Large intestine (tissue), 3 donors: ENCODE data around the gene PPP1R15B. TPM values are rescaled to one million over a fixed set of nuclear protein-coding genes. Genes with fewer than 3 reads are reported as not detected.

Experiments
- DNase-seq, 2 donors: peaks; one replicate each; pipeline versions ENCODE4 v3.0.0 to v3.0.0-alpha.2; 2013
- H3K27ac ChIP-seq: one replicate; pipeline ENCODE4 v1.5.1; 2013; ENCODE audit warnings: low read length
- H3K27me3 ChIP-seq: 2 replicates; pipeline ENCODE4 v1.6.1; 2013; ENCODE audit warnings: low read length; ENCODE audit not compliant: control insufficient read depth, insufficient read depth
- H3K36me3 ChIP-seq: 2 replicates; pipeline ENCODE4 v1.6.1; 2013; ENCODE audit warnings: low read length; ENCODE audit not compliant: control insufficient read depth, insufficient read depth
- H3K4me1 ChIP-seq: one replicate; pipeline ENCODE4 v1.6.1; 2013; ENCODE audit warnings: low read length; ENCODE audit not compliant: control insufficient read depth, insufficient read depth
- H3K4me3 ChIP-seq: one replicate; pipeline ENCODE4 v1.5.1; 2013; ENCODE audit warnings: low read length
- H3K9me3 ChIP-seq: one replicate; pipeline ENCODE4 v1.6.1; 2013; ENCODE audit warnings: mild to moderate bottlenecking, low read depth, low read length, moderate library complexity; ENCODE audit not compliant: control insufficient read depth
- WGBS: methylation state at CpG from one replicate; pipeline ENCODE4 v1.1.5; 2013; ENCODE audit warnings: low lambda C conversion rate; ENCODE audit not compliant: insufficient coverage; 5-methylcytosine and 5-hydroxymethylcytosine counted together
- polyA plus RNA-seq: library from polyadenylated mRNA; unstranded; fragments of 120-200 nt; gene quantifications from one replicate; pipeline ENCODE4 v1.2.1, GENCODE V29; 2013

The PPP1R15B gene
- polyA plus RNA-seq, 1 donor: 46.4 TPM

DNA sequence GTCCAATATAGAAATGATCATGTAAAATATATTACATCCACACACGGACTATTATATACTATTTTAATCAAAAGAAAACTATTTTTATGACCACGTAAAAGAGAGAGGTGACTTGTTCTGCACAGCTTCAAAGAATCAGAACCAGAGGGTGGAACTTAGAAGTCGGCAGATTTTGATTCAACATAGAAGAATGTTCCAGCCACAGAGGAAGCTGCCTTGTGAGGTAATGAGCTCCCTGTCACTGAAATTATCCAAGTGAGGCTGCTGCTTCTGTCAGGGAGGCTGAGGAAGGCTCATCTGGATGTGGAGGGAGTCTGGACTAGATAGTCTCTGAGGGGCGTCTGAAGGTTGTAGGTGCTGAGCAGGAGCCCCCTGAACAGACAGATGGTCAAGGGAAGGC is 54.6 kb downstream of the PPP1R15B start:
- Histone ChIP-seq H3K4me1 (peaks cover 25% of the 10 kb centered on the region), H3K4me3 (no peak overlapping the region), H3K27ac (no peak overlapping the region), H3K36me3 (no peaks in the 10 kb centered on the region), H3K9me3 (no peaks in the 10 kb centered on the region), H3K27me3 (no peaks in the 10 kb centered on the region)
- DNase-seq: no peak
- 100% methylated on average over 1 of the region's 4 CpGs for WGBS

DNA sequence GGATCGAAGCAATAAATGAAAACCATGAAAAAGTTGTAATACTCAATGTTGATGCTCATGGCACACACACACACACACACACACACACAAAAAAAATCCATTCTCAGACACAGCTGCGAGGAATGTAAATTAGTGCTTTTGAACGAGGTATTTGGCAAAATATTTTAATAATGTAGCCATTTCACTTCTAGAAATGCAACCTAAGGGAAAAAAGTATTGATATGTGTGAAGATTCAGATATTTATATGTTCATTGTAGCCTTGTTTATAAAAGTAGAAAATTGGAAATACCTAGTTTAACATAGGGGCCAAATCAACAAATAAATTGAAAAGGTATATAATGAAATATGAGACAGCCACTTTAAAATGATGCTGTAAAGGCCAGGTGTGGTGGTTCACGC is 55.7 kb downstream of the PPP1R15B start:
- Histone ChIP-seq H3K27ac (no peak overlapping the region), H3K4me1 (peaks cover 23% of the 10 kb centered on the region), H3K4me3 (no peak overlapping the region), H3K27me3 (no peaks in the 10 kb centered on the region), H3K9me3 (no peaks in the 10 kb centered on the region), H3K36me3 (no peaks in the 10 kb centered on the region)
- DNase-seq: no peak
- WGBS: no CpG with 5 or more reads among the region's 4 CpGs

DNA sequence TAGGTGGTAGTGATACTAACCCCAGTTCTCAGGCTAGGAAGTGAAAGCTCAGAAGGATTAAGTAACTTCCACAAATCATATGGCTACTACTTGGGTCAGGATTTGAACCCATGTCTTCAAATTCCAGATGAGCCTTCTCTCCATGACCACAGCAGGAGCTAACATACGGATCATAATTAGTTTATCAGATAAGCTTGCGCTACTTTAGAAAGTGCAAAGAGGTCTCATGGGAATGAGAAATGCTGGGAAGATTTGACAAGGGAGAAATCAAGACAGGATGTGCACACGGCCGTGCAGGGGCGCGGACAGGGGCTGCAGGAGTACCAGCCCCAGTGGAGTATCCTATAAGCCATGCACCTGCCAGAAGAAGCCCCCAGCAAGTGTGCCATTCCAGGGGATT is 57.0 kb downstream of the PPP1R15B start:
- DNase-seq: no peak
- 80% methylated on average over 4 of the region's 6 CpGs for WGBS
- Histone ChIP-seq H3K4me3 (no peak overlapping the region), H3K27me3 (no peaks in the 10 kb centered on the region), H3K4me1 (peaks cover 16% of the 10 kb centered on the region), H3K36me3 (peaks cover under 1% of the 10 kb centered on the region), H3K27ac (no peak overlapping the region), H3K9me3 (no peaks in the 10 kb centered on the region)

Other genes with a start within 250 kb of the PPP1R15B start
- gene REN, start 245.5 kb downstream of the PPP1R15B start, polyA plus RNA-seq: 4.2 TPM
- gene KISS1, start 215.3 kb downstream of the PPP1R15B start, polyA plus RNA-seq: 2.8 TPM
- 113 TPM for gene GOLT1A, start 197.8 kb downstream of the PPP1R15B start, polyA plus RNA-seq
- 59.3 TPM for gene PLEKHA6, start 51.9 kb downstream of the PPP1R15B start, polyA plus RNA-seq
- 26.3 TPM for gene PIK3C2B, start 83.0 kb upstream of the PPP1R15B start, polyA plus RNA-seq
- gene MDM4, start 104.6 kb upstream of the PPP1R15B start, polyA plus RNA-seq: 40.1 TPM